ENCODE data around the gene PLPP7. TPM values are rescaled to one million over a fixed set of nuclear protein-coding genes. Genes with fewer than 3 reads are reported as not detected.
A peak's percentile ranks its signal among the peaks of the same experiment; 100 is the strongest.

The PLPP7 gene
- total RNA-seq, 1 experiment from 2014 or later, result not detected

GRCh38 chr9:131277287-131277909, 12.1 kb upstream of the PLPP7 start:
- no peaks in the 10 kb centered on the region for H3K36me3 ChIP-seq (ENCODE audit: insufficient read depth, low read length)
- H3K79me2 ChIP-seq (ENCODE audit: low read length), result peaks cover 40% of the 10 kb centered on the region
- no peak overlapping the region for H2AFZ ChIP-seq (ENCODE audit: low read length)
- H3K27ac ChIP-seq (ENCODE audit: low read length), result 0 out of 2 replicates have a peak overlapping the region, but pooled peaks have one; percentile 31
- H3K9ac ChIP-seq (ENCODE audit: low read length), result peak overlapping the region; percentile 90
- H3K9me2 ChIP-seq (replicated peaks; ENCODE audit: insufficient read depth, low read length), result no peaks in the 10 kb centered on the region
- H3K4me3 ChIP-seq (ENCODE audit: low read length), result peak overlapping the region; percentile 83
- no peaks in the 10 kb centered on the region for H3K27me3 ChIP-seq (ENCODE audit: low read length)
- peaks cover 30% of the 10 kb centered on the region for H3K4me1 ChIP-seq (ENCODE audit: low read length)
- H4K20me1 ChIP-seq (ENCODE audit: insufficient read depth, low read depth, low read length), result no peaks in the 10 kb centered on the region
- peak; percentile 62 for DNase-seq
- H3K9me3 ChIP-seq (ENCODE audit: low read length), result no peaks in the 10 kb centered on the region
- peak overlapping the region; percentile 91 for H3K4me2 ChIP-seq (ENCODE audit: low read depth, low read length, poor library complexity, severe bottlenecking)

- no peak overlapping the region for H3K27ac ChIP-seq (ENCODE audit: low read length)
Measured at GRCh38 chr9:131277910-131278701, 11.4 kb upstream of the PLPP7 start.

GRCh38 chr9:131278702-131279111, 10.8 kb upstream of the PLPP7 start:
- H2AFZ ChIP-seq (ENCODE audit: low read length), result peak overlapping the region; percentile 57; the same call in 1 of the 2 replicates
- H3K4me3 ChIP-seq (ENCODE audit: low read length), result no peak overlapping the region

More at GRCh38 chr9:131277910-131278701, 11.4 kb upstream of the PLPP7 start:
- Histone ChIP-seq H3K4me1 (ENCODE audit: low read length) (peaks cover 24% of the 10 kb centered on the region), H3K9me3 (ENCODE audit: low read length) (no peaks in the 10 kb centered on the region), H2AFZ (ENCODE audit: low read length) (peak overlapping the region; percentile 57; the same call in 1 of the 2 replicates), H3K4me3 (ENCODE audit: low read length) (peak overlapping the region; percentile 83), H3K4me2 (ENCODE audit: low read depth, low read length, poor library complexity, severe bottlenecking) (peak overlapping the region; percentile 91), H3K9ac (ENCODE audit: low read length) (peak overlapping the region; percentile 90), H3K79me2 (ENCODE audit: low read length) (peaks cover 34% of the 10 kb centered on the region), H4K20me1 (ENCODE audit: insufficient read depth, low read depth, low read length) (no peaks in the 10 kb centered on the region), H3K27me3 (ENCODE audit: low read length) (no peaks in the 10 kb centered on the region), H3K9me2 (replicated peaks; ENCODE audit: insufficient read depth, low read length) (no peaks in the 10 kb centered on the region), H3K36me3 (ENCODE audit: insufficient read depth, low read length) (no peaks in the 10 kb centered on the region)
- DNase-seq, result peak; percentile 91

GRCh38 chr9:131279196-131279862, 10.2 kb upstream of the PLPP7 start:
- Histone ChIP-seq H3K4me1 (ENCODE audit: low read length) (peaks cover 12% of the 10 kb centered on the region), H3K9me3 (ENCODE audit: low read length) (no peaks in the 10 kb centered on the region), H3K79me2 (ENCODE audit: low read length) (peaks cover 22% of the 10 kb centered on the region), H2AFZ (ENCODE audit: low read length) (no peak overlapping the region; the same call in 1 of the 2 replicates), H3K4me3 (ENCODE audit: low read length) (no peak overlapping the region), H3K9ac (ENCODE audit: low read length) (no peak overlapping the region), H3K4me2 (ENCODE audit: low read depth, low read length, poor library complexity, severe bottlenecking) (no peak overlapping the region), H3K9me2 (replicated peaks; ENCODE audit: insufficient read depth, low read length) (no peaks in the 10 kb centered on the region), H3K27me3 (ENCODE audit: low read length) (no peaks in the 10 kb centered on the region), H3K27ac (ENCODE audit: low read length) (no peak overlapping the region), H3K36me3 (ENCODE audit: insufficient read depth, low read length) (no peaks in the 10 kb centered on the region), H4K20me1 (ENCODE audit: insufficient read depth, low read depth, low read length) (no peaks in the 10 kb centered on the region)
- DNase-seq, result peak; percentile 40

More at GRCh38 chr9:131278702-131279111, 10.8 kb upstream of the PLPP7 start:
- Histone ChIP-seq H3K4me1 (ENCODE audit: low read length) (peaks cover 18% of the 10 kb centered on the region), H4K20me1 (ENCODE audit: insufficient read depth, low read depth, low read length) (no peaks in the 10 kb centered on the region), H3K79me2 (ENCODE audit: low read length) (peaks cover 28% of the 10 kb centered on the region), H3K4me2 (ENCODE audit: low read depth, low read length, poor library complexity, severe bottlenecking) (peak overlapping the region; percentile 91), H3K27me3 (ENCODE audit: low read length) (no peaks in the 10 kb centered on the region), H3K9me2 (replicated peaks; ENCODE audit: insufficient read depth, low read length) (no peaks in the 10 kb centered on the region), H3K9me3 (ENCODE audit: low read length) (no peaks in the 10 kb centered on the region), H3K27ac (ENCODE audit: low read length) (no peak overlapping the region), H3K9ac (ENCODE audit: low read length) (no peak overlapping the region; the same call in 1 of the 2 replicates), H3K36me3 (ENCODE audit: insufficient read depth, low read length) (no peaks in the 10 kb centered on the region)
- DNase-seq, result peak; percentile 44

GRCh38 chr9:131279863-131280570, 9.5 kb upstream of the PLPP7 start:
- Histone ChIP-seq H3K4me3 (ENCODE audit: low read length) (no peak overlapping the region), H3K9me2 (replicated peaks; ENCODE audit: insufficient read depth, low read length) (no peaks in the 10 kb centered on the region), H3K9ac (ENCODE audit: low read length) (no peak overlapping the region), H4K20me1 (ENCODE audit: insufficient read depth, low read depth, low read length) (no peaks in the 10 kb centered on the region), H3K36me3 (ENCODE audit: insufficient read depth, low read length) (no peaks in the 10 kb centered on the region), H2AFZ (ENCODE audit: low read length) (no peak overlapping the region), H3K4me1 (ENCODE audit: low read length) (peaks cover 10% of the 10 kb centered on the region), H3K27ac (ENCODE audit: low read length) (no peak overlapping the region), H3K4me2 (ENCODE audit: low read depth, low read length, poor library complexity, severe bottlenecking) (no peak overlapping the region), H3K9me3 (ENCODE audit: low read length) (no peaks in the 10 kb centered on the region), H3K27me3 (ENCODE audit: low read length) (no peaks in the 10 kb centered on the region), H3K79me2 (ENCODE audit: low read length) (peaks cover 15% of the 10 kb centered on the region)
- DNase-seq, result no peak

- no peak overlapping the region for H2AFZ ChIP-seq (ENCODE audit: low read length)
- H3K4me1 ChIP-seq (ENCODE audit: low read length), result peaks cover 10% of the 10 kb centered on the region
- no peaks in the 10 kb centered on the region for H3K27me3 ChIP-seq (ENCODE audit: low read length)
- no peaks in the 10 kb centered on the region for H3K9me3 ChIP-seq (ENCODE audit: low read length)
- H3K4me2 ChIP-seq (ENCODE audit: low read depth, low read length, poor library complexity, severe bottlenecking), result no peak overlapping the region
- DNase-seq, result no peak
- H3K27ac ChIP-seq (ENCODE audit: low read length), result no peak overlapping the region
- H3K79me2 ChIP-seq (ENCODE audit: low read length), result peaks cover 8% of the 10 kb centered on the region
- H3K36me3 ChIP-seq (ENCODE audit: insufficient read depth, low read length), result no peaks in the 10 kb centered on the region
- H3K9ac ChIP-seq (ENCODE audit: low read length), result no peak overlapping the region
- no peak overlapping the region for H3K4me3 ChIP-seq (ENCODE audit: low read length)
- no peaks in the 10 kb centered on the region for H3K9me2 ChIP-seq (replicated peaks; ENCODE audit: insufficient read depth, low read length)
- H4K20me1 ChIP-seq (ENCODE audit: insufficient read depth, low read depth, low read length), result no peaks in the 10 kb centered on the region
Measured at GRCh38 chr9:131280660-131281059, 8.9 kb upstream of the PLPP7 start.

- no peaks in the 10 kb centered on the region for H3K9me2 ChIP-seq (replicated peaks; ENCODE audit: insufficient read depth, low read length)
- H3K4me3 ChIP-seq (ENCODE audit: low read length), result no peak overlapping the region
- H4K20me1 ChIP-seq (ENCODE audit: insufficient read depth, low read depth, low read length), result no peaks in the 10 kb centered on the region
- H3K36me3 ChIP-seq (ENCODE audit: insufficient read depth, low read length), result no peaks in the 10 kb centered on the region
- no peak overlapping the region for H3K4me2 ChIP-seq (ENCODE audit: low read depth, low read length, poor library complexity, severe bottlenecking)
- no peaks in the 10 kb centered on the region for H3K27me3 ChIP-seq (ENCODE audit: low read length)
- H3K4me1 ChIP-seq (ENCODE audit: low read length), result peaks cover 10% of the 10 kb centered on the region
- H3K9ac ChIP-seq (ENCODE audit: low read length), result no peak overlapping the region
- H3K9me3 ChIP-seq (ENCODE audit: low read length), result no peaks in the 10 kb centered on the region
- H3K79me2 ChIP-seq (ENCODE audit: low read length), result peaks cover 2% of the 10 kb centered on the region
- no peak overlapping the region for H3K27ac ChIP-seq (ENCODE audit: low read length)
- no peak for DNase-seq
- no peak overlapping the region for H2AFZ ChIP-seq (ENCODE audit: low read length)
Measured at GRCh38 chr9:131281119-131281965, 8.2 kb upstream of the PLPP7 start.
